Muscle of back (tissue), 11 donors: ENCODE results near the gene VASN. TPM values are rescaled to one million over a fixed set of nuclear protein-coding genes. Genes with fewer than 3 reads are reported as not detected.

Source experiments
- DNase-seq, 3 donors: peaks; one replicate each; pipeline versions ENCODE4 v3.0.0 to v3.0.0-alpha.2; 2013
- polyA plus RNA-seq, 10 donors: library from polyadenylated mRNA; unstranded; fragments of 120-200 nt; gene quantifications; one replicate each; pipeline ENCODE4 v1.2.1, GENCODE V29; 2013; ENCODE audit not compliant: insufficient read length in 10 of 10

VASN gene
- polyA plus RNA-seq, 10 donors: 9.5 to 26.6 (median 14.3) TPM

DNA sequence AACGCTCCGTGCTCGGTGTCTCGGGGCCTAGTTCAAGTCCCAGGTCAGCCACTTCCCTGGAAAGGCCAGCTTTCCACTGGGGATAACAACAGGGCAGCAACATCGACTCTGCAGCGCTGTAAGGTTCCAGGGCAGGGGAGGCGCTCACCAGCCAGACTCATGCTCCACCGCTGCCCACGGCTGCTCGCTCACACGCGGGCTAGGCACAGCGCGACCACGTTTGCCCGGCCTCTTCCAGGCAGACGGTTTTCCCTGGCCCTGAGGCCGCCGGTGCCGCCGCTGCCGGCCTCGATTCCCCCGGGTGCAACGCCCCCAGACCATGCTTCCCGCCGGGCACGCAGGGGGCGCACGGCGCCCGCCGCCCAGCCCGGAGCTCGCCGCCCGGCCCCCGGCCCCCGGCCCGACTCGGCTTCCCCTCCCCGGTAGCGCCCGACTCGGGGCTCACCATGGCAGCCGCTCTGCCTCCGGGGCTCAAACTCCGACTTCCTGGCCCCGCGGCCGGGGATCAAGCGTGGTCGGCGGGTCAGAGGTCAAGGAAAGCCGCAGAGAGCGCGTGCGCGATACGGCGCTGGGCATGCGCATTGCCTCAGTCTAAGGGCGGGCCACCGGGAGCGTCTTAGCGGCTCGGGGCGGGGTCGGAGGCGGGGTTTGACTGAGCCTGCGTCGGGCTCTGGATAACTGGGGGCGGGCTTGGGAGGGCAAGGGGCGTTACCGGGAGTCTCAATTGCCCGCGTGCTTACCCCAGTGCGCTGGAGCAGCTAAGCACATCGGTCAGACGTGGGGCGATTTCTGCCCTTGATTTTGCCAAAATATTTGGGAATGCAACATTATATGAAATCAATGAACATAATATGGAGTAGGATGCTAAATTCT, 20.6 kb upstream of the VASN start, which contains the start of gene PAM16:
Gene PAM16 (minus strand): TSS at position 535 of the 873 bp plus-strand sequence. CDS start 87 bp downstream, at position 448.
- DNase-seq: peak; percentile 95 to 98 (median 96)

DNA sequence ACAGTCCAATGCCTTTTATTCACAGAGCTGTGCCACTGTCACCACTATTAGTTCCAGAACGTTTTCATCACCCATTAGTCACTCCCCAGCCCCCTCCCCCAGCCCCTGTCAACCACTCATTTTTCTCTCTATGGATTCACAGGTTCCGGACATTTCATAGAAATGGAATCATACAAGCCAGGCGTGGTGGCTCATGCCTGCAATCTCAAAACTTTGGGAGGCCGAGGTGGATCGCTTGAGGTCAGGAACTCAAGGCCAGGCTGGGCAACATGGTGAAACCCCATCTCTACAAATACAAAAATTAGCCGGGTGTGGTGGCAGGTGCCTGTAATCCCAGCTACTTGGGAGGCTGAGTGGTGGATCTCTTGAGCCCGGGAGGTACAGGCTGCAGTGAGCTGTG, 19.8 kb upstream of the VASN start:
- peak in 1 of 3 donors; percentile 51 for DNase-seq

DNA sequence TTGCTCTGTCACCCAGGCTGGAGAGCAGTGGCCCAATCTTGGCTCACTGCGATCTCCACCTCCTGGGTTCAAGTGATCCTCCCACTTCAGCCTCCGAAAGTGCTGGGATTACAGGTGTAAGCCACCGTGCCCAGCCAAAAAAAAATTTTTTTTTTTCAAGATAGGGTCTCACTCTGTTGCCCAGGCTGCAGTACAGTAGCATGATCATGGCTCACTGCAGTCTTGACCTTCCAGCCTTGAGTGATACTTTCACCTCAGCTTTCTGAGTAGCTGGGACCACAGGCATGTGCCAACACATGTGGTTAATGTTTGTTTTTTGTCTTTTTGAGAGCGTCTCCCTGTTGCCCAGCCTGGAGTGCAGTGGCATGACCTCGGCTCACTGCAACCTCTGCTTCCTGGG, 18.8 kb upstream of the VASN start:
- DNase-seq: no peak

DNA sequence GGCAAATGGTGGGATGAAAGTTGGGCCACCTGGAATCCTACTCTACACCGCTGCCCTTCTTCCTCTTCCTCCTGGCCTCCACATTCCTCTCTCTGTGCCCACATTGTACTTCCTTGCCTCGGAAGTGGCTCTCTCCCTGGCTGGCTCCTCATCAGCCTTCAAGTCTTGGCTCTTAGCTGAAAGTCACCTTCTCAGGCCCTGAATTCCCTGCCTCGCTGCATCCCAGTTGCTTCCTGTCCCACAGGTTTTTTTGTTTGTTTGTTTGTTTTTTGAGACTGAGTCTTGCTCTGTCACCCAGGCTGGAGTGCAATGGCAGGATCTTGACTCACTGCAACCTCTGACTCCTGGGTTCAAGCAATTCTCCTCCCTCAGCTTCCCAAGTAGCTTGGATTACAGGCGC, 18.0 kb upstream of the VASN start:
- DNase-seq: no peak

DNA sequence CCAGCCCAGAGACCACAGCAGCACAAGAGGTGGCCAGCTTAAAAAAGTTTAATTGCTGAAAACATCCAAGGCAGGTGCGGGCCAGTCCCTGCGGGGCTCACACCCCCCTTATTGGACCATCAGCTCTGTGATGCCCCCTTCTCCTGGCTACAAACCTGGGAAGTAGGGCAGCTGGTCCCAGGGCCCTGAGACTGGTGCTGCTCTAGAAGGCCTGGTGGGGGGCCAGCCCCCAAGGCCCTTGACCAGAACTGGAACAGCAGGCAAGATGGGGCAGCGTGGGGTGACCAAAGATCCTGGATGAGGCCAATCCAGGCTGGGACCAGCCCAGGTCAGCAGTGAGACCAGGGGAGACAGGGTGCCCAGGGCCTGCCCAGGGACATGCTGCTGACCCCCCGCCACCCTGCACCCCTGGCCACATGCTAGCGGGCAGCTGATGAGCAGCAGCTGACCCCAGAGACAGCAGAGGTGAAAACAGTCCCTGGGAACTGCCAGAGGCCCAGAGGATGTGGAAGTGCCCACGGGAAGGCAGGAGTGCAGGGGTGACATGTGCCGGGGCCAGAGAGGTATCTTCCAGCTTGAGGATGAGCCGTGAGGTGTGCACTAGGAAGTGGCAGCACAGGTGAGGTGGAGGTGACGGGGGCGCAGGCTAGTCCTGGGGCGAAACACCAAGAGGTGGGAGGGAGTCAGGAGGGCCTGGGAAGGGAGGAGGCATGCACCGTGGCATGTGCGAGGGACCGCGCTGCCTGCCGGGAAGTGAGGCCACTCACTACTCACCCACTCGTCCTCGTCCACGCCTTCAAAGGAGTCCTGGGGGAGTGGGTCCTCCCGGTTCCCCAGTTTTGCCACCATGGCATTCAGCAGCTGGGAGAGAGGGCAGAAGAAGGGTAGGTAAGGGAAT, 16.9 kb upstream of the VASN start:
- no peak for DNase-seq

DNA sequence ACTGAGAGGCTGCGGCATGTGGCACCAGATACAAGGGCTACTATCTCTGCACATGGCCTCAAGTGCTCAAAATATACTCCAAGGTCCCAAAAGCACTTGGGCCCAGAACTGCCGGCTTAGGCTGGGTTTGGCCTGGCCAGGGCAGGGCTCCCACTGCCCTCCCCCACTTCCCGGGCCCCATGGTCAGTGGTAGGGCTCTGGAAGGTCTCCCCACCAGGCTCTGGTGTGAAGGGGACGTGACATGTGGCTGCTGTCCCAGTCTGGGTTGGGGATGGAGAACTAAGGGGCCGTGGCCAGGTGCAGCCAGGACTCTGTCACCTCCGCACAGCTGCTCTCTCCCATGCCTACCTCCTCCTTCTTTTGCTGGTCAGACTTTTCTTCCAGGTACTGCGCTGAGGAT, 14.8 kb upstream of the VASN start:
- DNase-seq: no peak

DNA sequence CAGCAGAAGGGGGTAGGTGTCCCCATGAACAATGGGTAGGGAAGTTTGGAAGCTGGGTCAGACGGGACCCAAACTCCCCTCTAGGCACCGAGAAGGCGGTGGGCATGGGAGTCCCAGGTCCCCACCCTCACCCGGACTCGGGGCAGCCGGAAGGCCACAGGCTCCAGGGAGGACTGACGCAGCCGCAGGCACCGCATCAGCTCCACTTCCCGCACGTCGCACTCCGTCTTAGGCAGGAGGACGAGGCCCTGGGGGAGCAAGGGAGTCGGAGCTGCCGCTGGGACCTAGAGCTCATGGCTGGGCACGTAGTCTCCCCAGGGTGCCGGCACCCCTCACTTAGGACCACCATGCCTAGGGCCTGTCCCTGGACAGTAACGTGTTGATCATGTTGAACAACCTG, 13.4 kb upstream of the VASN start:
- no peak for DNase-seq

DNA sequence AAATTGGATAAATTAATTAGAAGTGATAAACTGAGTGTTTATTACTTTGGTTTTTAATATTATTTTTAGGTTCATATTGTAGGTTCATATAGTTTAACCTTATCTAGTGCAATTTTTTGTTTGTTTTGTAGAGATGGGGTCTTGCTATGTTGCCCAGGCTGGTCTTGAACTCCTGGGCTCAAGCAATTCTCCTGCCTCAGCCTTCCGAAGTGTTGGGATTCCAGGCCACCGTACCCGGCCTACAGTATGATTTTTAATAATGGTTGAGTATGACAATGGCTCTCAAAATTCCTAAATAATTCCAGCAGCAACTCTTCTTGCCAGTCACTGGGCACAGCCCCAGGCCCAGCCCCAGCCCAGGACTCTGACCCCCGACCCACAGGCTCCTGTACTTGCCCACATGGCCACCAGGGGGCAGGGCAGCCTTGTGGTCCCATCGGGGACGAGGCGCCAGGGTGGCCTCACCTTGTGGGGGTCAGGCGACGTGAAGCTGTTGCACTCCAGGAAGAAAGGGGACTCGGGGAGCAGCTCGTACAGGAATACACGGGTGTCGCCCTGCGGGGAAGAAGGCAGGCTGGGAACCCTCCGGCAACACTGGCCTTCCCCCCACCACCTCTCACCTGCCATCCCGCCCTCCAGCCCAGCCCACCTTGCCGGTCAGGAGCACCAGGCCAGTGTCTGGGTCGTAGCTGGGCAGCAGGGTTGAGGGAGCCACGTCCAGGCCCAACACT, 12.7 kb upstream of the VASN start:
- peak in 1 of 3 donors; percentile 62 for DNase-seq

DNA sequence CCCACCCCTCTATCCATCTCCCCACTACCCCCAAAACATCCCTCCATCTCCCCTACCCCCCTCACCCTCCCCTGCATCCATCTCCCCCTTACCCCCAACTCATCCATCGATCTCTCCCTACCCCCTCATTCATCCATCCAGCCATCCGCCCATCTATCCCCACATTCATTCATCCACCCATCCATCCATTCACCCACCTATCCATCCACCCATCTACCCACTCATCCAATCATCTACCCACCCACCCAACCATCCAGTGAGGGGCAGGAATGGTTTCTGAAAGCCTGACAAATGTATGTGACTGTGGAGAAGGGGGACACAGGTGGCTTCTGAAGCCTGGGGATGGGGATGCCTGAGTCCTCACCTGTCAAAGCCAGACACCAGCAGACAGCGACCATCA, 11.7 kb upstream of the VASN start:
- DNase-seq: no peak

DNA sequence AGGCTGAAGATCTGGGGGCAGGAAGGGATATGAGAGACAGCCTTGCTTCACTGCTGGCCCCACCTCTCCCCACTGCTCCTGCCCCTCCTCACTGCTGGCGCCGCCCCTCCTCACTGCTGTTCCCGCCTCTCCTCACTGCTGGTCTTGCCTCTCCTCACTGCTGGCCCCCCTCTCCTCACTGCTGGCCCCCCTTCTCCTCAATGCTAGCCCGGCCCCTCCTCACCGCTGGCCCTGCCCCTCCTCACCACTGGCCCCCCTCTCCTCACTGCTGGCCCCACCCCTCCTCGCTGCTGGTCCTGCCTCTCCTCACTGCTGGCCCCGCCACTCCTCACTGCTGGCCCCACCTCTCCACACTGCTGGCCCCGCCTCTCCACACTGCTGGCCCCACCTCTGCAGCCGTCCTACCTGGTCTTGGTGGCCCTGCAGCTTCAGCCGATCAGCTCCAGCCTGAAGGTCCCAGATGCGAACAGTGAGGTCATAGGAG, 11.1 kb upstream of the VASN start:
- DNase-seq: no peak

DNA sequence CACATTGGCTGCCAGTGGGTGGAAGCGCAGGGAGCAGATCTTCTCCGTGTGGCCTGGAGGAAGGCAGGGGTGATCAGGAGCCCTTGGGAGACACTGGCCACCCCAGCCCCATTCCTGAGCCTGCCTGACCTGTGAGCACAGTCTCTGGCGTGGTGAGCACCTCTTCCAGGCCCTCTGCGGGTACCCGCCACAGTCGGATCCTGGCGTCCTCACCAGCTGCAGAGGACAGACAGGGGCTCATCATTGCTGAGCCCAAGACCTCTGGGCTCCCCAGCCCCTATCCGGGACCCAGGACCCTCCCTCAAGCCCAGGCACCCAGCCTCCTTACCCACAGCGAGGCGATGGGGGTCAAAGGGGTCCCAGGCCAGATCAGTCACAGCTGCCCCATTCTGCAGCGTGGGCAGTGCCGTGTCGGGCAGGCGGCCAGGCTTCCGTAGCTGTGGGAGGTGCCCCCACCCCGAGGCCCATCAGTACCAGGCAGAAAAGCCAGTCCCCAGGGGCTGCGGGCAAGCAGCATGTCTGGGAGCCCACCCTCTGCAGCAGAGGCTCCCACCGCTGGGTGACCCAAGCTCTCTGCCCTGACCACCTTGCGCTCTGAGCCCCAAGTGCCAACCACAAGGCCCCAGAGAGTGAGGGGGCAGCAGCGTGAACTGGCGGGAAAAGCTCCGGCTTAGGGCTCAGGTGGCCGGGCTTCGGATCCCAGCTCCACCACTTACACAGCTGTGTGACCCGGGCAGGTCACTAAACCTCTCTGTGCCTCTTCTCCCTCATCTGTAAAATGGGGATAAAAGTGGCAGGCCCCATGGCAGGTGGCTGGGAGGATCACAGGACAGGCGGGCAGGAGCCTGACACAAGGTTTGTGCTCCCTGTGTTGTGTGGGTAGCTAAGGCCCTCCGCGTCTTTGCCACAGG, 10.4 kb upstream of the VASN start:
- DNase-seq: no peak

DNA sequence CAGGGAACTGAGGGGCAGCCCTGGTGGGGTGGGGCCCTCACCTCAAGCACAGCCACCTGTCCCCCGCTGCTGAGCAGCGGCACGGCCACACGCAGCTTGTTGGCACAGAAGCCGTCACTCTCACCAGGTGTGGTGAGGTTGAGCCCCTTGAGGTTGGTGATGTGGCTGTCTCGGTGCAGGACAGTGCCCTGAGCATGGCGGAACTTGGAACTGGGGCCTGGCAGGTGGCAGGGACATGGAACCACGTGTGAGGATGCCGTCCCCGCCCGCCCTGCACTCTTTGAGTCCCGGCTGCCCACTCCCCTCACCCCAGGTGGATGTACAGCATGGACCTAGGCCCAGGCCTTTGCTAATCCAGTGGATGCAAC, 9.7 kb upstream of the VASN start:
- no peak for DNase-seq

DNA sequence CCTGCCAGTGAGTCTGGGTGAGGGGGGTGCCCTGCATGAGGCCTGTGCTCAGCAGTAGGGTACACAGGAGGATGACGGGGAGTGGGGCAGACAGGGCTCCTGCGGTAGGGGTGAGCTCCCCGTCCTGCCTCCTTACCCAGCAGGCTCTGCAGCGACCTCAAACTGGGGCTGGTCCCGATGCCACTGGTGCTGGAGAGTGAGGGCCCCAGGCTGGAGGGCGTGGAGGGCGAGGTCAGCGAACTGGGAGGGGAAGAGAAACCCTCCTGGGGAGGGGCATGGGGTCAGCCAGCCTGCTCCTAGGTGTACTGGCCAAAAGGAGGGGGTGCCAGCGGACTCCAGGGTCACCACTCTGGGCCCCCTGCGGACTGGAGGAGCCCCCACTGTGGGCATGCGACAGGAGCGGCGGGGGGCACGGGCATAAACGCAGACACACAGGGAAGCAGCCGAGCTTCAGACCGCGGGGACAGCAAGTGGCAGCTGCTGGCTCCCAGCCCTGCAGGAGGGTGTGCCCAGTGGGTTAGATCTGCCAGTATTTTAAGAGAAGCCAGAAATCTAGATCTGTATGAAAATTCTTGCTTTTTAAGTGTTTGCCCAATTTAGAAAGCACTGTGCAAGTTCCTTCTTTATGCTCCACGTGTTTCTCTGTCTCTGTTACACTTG, 9.0 kb upstream of the VASN start:
- DNase-seq: no peak

DNA sequence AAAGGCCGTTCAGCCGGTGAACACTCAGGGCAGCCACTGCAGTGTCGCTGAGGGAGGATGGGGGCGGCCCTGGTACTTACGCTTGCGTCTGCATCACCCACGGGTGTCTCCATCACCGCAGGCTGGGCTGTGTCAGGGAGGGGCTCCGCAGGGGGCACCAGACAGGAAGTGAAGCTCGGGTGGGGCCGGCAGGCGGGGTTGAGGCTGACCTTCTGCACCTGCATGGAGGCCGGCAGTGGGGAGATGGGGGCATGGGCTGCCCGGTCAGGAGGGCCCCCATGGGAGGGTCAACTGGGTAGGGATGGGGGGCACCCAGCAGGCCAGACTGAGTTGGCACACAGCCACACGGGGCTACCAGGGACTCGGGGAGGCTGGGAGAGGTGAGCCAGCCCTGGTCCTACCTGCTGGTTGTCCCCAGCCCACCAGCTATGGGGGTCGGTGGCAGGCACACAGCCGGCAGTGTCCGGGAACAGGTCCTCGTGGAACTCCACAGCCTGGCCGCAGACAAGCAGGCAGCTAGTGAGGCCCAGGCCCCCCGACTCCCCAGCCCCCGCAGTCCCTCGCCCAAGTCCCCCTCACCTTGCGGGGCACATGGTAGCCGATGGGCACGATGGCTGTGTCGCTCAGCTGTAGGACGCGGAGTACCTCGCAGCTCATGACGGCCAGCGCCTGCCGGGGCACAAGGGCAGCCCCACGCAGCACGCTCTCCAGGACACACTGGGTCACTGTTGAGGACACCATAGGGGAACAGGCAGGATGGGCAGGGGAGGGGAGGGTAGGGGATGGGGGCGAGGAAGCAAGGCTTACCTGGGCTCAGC, 7.2 kb upstream of the VASN start:
- no peak for DNase-seq

DNA sequence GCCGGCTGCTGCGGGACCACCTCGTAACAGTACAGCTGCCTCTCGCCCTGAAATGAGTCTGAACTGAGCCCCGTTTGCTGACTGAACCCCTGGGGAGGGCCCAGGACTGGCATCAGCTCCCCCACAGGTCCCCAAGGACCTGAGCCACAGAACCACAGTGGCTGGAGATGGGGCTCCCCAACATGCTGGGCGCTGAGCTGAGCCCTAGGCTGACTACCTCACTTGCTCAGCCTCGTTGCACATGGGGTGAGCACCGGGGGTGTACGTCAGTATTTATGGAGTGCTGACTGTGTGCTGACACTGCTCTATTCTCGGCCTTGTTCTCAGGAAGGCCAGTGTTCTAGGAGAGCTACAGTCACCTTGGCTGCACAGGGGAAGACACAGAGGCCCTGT, 6.6 kb upstream of the VASN start:
- DNase-seq: no peak

DNA sequence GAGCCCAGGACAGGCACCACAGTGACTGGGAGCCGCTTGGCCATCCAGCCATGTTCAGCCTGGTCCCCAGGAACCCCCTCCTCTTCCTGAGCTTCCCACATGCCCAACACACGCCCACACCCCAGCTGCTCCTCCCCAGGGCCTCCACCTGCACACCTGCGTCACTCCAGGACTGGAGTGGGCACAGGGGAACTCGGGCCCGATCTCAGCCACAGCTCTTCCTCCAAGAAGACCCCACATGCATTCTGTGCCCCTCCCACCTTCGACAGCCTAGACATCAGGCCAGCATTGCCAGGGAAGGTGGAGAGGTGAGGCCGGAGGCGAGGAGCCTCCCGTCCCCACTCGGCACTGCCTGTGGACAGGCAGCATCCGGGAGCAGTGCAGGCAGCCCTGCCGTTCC, 6.0 kb upstream of the VASN start:
- no peak for DNase-seq

DNA sequence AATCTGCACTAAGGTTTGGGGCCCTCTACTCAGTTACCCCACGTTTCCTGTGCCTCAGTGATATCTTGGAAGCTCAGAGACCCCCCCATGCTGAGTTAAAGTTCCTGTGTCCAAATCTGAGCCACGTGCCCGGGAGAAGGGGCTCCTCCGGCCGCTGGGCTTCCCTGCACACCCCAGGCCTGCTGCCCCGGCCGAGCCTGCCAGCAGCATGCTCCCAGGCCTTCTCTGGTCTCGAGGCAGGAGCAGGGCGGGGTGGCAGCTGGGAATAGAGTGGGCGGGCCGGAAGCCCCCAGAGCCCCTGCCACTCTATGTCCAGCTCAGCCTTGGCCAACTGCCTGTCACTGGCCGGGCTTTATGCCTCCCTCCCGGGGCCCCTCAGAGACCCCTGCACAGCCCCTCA, 5.6 kb upstream of the VASN start:
- no peak for DNase-seq

DNA sequence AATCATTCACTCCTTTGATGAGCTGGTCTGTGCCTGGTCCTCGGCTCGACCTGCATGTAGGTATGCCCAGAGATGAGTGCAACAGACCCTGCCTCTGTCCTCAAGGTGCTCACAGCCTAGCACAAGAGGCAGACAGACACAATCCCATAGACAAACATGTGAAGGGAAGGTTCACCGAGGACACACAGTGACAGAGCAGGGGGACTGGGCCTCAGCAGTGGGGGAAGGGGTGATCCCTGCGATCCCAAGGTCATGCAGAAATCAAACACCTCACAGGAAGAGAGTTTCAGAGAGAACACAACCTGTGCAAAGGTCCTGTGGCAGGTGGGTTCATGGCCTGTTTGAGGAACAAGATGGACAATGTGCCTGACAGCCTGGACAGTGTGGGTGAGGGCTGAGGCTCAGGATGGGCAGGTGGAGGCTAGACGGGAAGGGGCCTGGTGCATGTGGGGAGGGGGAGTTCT, 4.2 kb upstream of the VASN start:
- DNase-seq: no peak

DNA sequence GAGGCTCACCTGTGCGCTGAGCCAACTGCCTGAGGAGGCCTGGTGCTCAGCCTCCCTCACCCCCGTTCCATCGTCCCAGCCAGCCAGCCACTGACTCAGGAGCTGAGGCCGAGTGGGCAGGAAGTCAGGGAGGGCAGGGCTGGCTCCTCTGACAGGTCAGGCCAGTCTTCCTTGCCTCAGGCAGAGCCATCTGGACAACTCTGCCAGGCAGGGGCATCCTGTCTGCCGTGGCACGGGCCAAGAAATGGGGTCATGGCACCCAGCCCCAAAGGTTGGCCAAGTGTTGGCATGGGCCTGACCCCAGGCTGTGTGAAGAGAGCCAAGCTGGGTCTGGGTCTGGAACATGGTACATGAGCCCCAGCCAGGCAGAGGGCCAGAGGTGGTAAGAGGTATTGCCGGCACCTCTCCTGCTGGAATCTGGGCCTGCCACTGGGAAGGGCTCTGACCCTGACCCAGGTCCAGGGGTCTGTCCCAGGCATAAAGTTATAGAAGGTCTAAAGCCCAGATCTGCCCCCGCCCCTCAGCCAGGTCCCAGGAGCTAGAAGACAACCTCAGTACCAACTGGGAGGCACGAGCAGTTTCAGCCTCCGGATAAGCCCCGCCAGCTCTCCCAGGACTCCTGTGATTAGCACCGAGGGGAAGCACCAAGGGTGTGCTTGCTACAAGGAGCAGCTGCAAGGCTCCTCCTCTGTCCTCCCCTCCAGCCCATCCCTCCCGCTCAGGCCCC, 2.5 kb upstream of the VASN start:
- DNase-seq: no peak
